Fibroblast of the conjunctiva (primary cell): ENCODE measurements around the gene RAD51AP2.
"Not testable (repeated sequence)": the region's sequence is repeated elsewhere in the genome, so short reads cannot be mapped to it uniquely, and the experiment has no call there.

Source experiments
- DNase-seq: peaks from one replicate; pipeline ENCODE4 v3.0.0-alpha.2; 2010; ENCODE audit warnings: low read depth

The RAD51AP2 gene

GRCh38 chr2:17538022-17538843 lies 20.0 kb upstream of the RAD51AP2 start:
- no peak for DNase-seq

DNA sequence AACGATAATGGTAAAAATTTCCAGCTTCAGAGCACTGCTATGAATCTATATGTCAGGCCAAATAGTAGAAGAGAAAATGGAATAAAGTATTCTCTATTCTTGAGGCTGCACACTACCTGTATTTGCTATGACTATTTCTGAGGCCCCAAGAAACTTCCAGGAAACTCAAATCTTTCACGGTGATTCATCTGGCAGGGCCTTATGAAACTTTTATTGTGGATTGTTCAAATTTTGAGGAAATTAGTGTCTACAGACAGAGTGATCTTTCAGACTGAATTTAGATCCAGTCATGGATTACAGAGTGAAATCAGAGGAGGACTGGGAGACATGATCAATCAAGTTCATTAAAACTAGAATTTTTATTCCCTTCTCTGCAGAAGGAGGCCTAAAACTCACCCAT lies 18.2 kb upstream of the RAD51AP2 start:
- DNase-seq, result no peak

GRCh38 chr2:17533546-17533945 lies 15.3 kb upstream of the RAD51AP2 start:
- DNase-seq, result no peak

DNA sequence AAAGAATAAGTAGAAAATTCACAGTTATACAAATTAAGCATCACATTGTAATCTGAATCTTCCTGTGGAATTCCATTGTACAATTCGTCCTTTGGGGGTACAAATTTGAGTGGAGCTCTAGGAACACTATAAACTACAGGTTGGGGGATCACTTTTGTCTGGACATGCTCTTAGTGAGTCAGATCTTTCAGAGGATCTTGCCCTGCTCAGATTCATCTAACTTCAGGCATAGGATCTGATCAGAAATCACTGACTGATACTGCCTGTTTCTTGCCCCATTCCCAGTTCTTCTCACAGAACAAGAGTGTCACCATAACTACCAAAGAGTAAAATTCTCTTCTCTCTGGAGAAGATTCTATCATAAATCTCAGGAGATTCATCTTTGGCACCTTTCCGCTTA lies 11.5 kb upstream of the RAD51AP2 start:
- DNase-seq, result no peak

DNA sequence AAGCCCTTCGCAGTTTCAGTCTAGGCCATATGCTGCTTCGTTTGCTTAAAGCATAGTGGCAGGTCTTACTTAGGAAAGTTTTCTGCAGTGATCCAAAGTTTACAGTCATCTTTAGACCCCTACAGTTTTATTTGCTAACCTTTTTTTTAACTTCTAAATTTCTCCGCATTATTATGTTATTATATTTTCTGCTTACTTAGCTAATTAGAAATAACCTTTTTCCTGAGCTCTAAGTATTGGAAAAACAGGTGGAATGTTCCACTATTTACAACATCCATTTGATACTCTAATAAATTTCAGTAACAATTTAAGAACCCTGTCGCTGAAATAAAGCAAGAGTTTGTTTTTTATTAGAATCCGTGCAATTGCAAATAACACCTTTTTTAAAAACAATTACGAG lies 4.1 kb upstream of the RAD51AP2 start:
- DNase-seq, result no peak

- DNase-seq, result no peak
Observed at GRCh38 chr2:17521621-17522020, 3.4 kb upstream of the RAD51AP2 start.

DNA sequence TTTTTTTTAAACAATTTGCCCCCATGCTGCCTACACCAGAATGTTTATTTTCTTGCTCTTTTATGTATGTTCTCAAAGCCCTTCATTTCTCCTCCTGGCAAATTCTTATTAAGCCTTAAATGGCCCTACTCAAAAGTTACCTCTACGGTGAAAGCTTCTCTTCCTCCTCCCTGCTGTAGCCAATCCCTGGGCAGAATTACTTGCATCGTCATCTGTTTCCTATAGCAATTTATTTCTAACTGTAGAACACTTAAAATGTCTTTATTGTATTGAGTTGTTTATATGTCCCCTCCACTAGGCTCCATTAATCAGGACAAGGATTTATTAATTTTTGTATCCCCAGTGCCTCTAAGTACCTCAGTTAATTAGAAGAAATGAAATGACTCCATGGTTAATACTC lies 2.5 kb upstream of the RAD51AP2 start:
- no peak for DNase-seq

GRCh38 chr2:17519486-17519885 lies 1.2 kb upstream of the RAD51AP2 start:
- no peak for DNase-seq

- no peak for DNase-seq
Observed at GRCh38 chr2:17517481-17518211, 594 bp downstream of the RAD51AP2 start.

DNA sequence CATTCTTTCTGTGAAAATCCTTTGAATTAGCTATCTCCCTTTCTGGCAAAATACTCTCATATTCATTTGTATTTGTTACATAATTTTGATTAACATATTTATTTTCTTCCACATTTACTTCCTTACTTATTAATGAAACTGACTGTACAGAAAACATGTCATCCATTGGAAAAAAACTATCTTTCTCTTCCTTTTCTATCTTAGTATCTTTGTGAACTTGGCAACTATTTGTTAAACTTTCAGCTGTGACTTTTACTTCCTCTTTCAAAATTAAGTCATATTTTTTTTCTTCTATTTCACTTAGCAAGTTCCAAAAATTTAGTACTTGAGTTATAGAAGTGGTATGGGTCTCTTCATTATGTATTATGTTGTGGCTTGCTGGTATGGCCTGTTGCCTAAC lies 2.6 kb downstream of the RAD51AP2 start:
- DNase-seq, result no peak

- no peak for DNase-seq
Observed at GRCh38 chr2:17506736-17507616, 11.3 kb downstream of the RAD51AP2 start.

GRCh38 chr2:17497718-17498117 lies 20.5 kb downstream of the RAD51AP2 start:
- no peak for DNase-seq

- no peak for DNase-seq
Observed at GRCh38 chr2:17495590-17495989, 22.6 kb downstream of the RAD51AP2 start.

DNA sequence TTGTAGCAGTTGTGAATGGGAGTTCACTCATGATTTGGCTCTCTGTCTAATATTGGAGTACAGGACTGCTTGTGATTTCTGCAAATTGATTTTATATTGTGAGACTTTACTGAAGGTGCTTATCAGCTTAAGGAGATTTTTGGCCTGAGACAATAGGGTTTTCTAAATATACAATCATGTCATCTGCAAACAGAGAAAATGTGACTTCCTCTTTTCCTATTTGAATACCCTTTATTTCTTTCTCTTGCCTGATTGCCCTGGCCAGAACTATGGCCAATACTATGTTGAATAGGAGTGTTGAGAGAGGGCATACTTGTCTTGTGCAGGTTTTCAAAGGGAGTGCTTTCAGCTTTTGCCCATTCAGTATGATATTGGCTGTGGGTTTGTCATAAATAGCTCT lies 28.1 kb downstream of the RAD51AP2 start:
- DNase-seq, result not testable (repeated sequence)

- not testable (repeated sequence) for DNase-seq
Observed at GRCh38 chr2:17488610-17489009, 29.6 kb downstream of the RAD51AP2 start.

- DNase-seq, result no peak
Observed at GRCh38 chr2:17483496-17483895, 34.7 kb downstream of the RAD51AP2 start.

DNA sequence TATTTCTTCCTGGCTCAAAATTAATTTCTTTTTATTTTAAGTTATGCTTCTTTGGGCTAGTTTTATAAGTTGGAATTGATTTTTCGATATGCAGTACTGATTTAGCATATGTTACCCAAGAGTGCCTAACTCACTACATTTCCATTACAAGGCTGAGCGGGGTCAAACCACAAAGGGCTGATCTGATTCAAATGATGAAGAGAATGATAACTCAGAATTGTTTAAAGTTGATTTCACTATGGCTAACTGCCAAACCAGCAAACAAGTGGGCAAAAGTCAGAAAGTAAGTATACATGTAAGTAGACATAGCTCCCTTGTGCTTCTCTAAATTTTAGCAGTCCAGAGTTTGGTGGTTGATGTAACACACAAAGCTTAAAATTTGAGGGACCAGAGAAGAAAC lies 35.6 kb downstream of the RAD51AP2 start:
- DNase-seq, result no peak

GRCh38 chr2:17479875-17480274 lies 38.4 kb downstream of the RAD51AP2 start:
- DNase-seq, result no peak

DNA sequence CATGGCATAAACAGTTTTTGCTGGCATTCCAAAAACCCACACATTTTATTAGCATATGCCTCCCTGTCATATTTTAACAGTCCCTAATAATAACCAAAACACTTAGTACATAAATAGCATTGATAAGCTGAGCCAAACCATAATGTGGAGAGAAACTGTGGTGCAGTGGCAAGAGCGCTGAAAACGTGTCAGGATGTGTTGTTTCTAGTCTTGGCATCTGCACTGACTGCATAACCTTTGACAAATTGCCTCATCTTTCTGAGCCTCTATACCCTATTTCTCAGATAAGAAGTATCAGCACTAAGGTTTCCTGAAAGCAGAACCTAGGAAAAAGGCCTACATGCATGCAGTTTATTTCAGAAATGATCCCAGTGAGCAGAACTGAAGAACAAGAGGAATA lies 41.4 kb downstream of the RAD51AP2 start:
- DNase-seq, result no peak

- DNase-seq, result no peak
Observed at GRCh38 chr2:17476064-17476463, 42.2 kb downstream of the RAD51AP2 start.

DNA sequence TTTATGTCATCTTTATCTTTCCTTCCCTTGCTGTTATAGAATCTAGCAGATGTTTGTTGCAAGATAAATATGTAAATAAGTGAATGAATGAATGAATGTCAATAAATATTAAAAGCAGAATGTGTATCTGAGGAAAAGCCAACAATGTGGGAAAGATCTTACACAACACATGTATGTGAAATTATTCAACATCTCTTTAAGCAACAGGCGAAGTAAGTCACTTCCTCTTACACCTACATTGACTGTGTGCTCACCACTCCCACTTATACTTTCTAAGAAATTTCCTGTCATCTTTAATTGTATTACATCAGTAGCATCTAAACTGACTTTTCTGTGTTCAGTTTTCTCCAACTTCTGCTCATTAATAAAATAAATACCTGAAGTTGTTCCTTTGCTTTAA lies 43.0 kb downstream of the RAD51AP2 start:
- DNase-seq, result no peak

- DNase-seq, result no peak
Observed at GRCh38 chr2:17471979-17472378, 46.3 kb downstream of the RAD51AP2 start.
